CMK (cell line): Measurements from ENCODE around the gene CNN1.

Experiments
- DNase-seq: peaks from one replicate; pipeline ENCODE4 v3.0.0-alpha.2; 2010; ENCODE audit warnings: low read depth

Gene CNN1

DNA sequence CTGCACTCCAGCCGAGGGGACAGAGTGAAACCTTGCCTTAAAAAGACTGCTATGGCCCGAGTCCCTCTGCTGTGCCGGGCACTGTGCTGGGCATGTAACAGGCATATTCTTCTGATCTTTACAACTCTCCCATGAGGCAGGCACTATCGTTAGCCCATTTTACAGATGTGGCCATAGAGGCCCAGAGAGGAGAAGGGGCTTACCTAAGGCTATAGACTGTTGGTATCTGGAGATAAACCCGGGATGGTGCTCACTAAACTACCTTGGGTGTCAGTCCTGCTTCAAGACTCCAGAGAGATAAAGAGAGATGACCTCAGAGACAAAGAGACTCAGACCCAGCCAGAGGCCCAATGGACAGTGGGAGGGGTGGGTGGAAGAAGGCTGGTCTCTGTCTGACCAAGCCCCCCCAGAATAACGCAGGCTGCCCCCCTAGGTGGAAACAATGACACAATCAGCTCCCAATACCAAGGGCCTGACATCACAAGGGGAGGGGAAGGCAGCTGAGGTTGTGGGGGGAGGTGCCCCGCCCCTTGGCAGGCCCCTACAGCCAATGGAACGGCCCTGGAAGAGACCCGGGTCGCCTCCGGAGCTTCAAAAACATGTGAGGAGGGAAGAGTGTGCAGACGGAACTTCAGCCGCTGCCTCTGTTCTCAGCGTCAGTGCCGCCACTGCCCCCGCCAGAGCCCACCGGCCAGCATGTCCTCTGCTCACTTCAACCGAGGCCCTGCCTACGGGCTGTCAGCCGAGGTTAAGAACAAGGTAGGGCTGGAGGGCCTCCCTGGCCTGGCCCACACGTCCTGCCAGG lies at the start of gene CNN1:
Gene CNN1 (plus strand): TSS at position 620 of the 805 bp plus-strand sequence. CDS start 77 bp downstream, at position 697.
- DNase-seq, result no peak

DNA sequence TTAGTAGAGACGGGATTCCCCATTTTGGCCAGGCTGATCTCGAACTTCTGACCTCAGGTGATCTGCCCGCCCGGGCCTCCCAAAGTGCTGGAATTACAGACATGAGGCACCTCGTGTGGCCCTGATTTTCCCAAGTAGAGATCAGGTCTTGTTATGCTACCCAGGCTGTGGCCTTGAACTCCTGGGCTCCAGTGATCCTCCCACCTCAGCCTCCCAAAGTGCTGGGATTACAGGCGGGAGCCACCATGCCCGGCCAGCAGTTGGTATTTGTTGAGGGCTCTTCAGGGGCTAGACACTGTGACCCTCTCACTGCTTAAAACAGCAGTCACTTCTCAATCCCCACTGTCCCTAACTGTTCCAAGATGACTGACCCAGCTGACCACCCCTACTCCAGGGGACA lies 49.3 kb upstream of the CNN1 start:
- DNase-seq, result no peak

DNA sequence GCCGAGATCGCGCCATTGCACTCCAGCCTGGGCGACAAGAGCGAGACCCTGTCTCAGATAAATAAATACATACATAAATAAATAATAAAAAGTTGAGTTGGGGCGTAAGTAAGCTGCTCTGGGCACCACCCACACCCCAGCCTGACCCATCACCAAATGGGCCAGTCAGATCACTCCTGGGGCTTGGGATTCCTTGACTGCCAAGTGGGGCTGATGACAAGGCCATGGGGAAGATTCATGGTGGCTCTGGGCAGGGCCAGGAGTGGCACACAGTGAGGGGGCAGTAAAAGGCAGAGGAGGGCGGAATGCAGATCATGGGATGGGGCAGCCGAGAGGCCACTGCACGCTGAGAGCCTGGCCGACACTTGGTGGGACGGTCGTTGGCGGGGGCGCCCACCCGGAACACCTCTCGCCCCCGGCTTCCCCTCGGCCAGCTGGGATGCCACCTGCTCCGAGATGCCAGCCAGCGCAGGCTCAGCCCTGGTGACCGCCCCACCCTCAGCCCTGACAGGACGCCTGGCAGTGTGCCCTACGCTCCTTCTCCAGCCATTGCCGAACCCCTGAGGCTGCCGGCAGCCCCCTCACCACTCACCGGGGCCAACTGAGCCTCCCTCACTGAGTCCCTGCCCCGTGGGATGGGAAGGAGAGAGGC lies 43.9 kb upstream of the CNN1 start:
- DNase-seq, result no peak

DNA sequence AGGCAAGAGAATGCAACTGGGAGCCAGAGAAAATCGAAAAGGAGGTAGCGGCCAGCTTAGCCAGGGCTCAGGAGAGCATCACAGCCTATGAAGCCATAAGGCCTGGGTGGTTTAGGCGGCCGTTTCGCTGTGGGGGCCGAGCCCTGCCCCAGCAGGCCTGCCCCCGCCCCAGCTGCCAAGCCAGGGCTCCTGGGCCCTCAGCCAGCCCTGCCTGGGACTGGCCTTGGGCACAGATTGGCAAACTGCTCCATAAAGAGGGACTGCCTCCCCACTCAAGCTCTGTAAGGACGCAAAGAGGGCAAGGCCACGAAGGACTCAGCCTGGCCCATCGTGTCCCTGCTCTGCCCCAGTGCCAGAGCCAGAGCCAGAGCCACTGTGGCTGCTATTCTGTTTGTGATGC lies 43.2 kb upstream of the CNN1 start:
- no peak for DNase-seq

DNA sequence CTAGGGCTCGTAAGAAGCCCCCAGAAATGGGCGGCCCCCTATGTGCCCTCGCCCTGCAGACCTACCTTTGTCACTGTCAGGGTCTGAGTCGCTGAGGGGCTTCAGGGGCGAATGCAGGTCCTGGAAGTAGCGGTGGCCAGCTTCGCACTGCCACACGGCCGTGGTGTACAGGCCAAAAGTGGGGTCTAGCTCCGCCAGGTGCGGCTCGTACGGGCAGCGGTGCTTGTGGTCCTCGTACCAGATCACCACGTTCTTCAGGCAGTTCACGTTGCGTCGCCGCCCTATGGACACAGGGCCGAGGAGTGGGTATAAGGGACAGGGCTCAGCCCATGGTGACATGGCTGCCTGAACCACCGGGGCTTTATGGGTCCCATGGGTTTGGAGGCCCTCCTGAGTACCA lies 42.8 kb upstream of the CNN1 start:
- no peak for DNase-seq

DNA sequence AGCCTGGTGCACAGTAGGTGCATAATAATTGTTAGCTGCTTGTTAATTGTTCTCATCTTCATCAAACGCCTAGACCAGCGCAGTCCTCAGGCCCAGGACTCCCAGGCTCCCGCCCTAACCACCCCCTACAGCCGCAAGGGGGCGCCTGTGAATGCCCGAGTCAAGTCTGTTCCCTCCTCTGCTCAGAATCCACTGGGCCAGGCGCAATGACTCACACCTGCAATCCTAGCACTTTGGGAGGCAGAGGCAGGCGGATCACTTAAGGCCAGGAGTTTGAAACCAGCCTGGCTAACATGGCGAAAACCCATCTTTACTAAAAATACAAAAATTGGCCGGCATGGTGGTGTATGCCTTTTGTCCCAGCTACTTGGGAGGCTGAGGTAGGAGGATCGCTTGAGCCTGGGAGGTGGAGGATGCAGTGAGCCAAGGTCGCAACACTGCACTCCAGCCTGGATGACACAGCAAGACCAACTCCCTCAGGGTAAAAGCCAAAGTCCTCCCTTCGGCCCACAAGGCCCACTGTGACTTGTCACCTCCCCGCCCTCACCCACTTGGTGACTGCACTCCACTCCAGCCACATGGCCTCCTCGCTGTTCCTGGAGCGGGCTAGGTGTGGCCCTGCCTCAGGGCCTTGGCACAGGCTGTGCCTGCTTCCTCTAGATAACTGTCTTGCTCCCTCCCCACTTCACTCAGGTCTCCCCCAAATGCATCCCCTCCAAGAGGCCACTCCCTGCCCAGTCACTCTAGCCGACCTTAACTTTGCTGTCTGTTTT lies 42.1 kb upstream of the CNN1 start:
- no peak for DNase-seq

DNA sequence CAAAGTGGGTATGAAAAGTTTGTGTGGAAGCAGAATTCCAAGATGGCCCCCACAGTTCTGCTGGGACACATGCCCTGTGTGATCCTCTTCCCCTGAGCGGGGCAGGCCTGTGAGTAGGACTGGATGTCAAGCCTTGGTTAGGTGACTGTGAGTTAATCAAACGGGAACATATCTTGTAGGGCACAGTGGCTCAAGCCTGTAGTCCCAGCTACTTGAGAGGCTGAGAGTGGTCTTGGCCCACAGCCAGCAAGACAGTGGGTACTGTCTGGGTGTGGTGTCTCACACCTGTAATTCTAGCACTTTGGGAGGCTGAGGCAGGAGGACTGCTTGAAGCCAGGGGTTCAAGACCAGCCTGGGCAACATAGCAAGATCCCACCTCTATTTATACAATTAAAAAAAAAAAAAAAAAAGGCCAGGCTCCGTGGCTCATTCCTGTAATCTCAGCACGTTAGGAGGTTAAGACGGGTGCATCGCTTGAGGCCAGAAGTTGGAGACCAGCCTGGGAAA lies 39.4 kb upstream of the CNN1 start:
- no peak for DNase-seq

DNA sequence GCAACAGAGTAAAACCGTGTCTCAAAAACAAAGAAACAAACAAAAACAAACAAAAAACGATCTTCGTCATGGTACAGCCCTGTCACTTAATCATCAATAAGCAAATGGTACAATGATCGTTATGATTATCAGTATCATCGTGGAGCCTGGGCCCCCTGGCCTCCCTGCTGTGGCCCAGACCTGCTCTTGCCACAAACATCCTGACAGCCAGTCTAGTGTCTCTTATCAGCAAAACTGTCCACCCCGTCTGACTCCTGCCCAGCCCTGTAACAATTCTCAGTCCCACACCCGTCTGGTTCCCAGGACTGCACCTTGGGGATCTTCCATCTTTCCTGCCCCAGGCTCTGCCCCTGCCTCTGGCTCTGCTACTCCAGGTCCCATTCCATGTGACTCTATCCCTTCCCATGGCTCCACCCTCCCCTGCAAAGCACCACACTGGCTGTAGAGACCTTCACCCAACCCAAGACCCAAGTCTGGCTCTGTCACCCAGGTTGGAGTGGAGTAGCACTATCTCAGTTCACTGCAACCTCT lies 38.7 kb upstream of the CNN1 start:
- DNase-seq, result no peak

DNA sequence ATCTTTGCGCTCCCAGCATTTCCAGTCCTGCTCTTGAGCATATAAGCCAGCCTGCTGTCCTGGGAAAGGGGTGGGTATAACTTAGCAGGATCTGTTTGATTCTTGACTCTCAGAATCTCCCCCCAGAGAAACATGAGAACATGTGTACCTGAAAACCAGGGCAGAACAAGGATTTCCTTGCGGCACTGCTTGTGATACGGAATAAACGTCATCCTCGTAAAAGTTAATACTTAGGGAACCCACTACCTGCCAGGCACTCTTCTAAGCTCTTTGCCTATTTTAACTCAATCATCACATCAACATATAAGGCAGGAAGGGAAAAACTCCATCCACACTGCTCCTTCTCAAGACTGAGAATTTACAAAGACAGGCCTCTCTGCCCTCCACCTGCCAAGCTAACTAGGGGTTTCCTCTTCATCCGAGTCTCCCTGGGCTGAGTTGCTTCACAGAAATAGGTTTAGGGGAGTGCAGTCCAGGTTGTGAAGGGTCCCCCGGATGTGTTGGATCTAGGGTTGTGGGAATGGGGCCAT lies 34.1 kb upstream of the CNN1 start:
- DNase-seq, result no peak

DNA sequence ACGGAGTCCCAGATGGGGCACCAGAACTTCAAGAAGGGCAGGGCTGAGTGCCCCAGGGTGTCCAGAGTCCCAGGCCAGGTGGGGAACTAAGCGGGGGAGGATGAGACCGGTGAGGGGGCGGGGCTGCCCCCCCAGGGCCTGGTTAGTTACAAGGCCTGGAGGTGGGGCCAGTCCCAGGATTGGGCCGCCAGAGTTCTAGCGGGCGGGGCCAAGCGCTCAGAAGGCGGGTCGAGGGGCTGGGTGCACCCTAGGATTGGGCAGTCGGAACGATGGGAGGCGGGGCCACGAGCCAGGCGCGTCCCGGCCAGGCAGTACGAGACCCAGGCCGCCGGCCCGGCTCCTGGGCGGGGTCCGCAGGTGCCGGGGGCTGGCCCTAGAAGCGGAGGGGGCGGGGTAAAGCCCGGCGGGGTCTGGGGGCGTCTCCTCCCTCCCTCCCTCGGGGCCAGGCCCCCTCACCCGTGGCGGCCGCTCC lies 33.6 kb upstream of the CNN1 start:
- DNase-seq, result peak; percentile 87

DNA sequence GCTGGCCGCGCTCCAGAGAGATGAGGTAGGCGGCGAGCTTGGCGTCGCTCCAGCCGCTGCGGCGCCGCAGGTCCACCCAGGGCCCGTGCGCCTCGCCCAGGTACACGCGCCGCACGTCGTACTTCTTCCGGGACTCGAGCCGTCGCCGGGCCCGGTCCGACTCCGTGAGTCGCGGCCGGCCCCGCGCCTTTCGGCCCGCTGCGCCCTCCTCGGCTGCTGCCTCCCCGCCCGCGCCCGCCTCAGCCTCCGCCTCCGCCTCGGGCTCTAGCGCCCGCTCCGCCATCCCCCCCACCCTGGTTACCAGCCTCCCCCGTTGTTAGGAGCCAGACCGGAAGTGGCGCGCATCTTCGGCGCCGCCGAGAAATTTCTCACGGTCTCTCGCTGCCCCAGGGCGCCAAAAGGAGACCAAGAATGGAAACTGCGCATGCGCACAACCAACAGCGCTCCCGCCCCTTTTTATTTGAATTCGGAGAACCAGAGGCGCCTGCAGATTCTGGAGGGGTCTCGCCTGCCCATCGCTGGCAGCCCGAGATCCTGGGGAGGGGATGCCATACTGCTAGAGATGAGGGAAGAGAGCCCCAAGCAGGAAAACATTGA lies 33.0 kb upstream of the CNN1 start, which contains the start of gene ZNF653:
Gene ZNF653 (minus strand): TSS at position 336 of the 597 bp plus-strand sequence. CDS start 53 bp downstream, at position 283.
- peak; percentile 77 for DNase-seq

DNA sequence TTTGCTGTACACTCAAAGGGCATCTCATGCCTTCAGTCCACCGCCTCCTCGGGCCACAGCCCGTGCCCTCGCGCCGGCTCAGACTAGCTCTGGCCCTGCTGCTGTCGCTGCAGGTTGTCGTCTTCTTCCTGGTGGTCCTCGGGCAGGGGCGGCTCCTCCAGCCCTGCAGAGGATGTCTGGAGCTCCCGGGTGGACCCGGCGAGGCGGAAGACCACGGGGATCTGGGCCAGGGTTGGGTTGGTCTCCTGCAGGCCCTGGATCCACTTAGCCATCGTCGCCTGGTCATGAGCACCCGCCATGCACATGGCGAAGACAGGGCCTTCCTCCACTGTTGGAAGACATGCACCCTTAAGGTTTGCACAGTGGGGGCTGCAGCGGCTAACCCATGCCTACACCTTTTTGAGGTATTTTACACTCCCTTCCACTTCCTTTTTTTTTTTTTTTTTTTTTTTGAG lies 32.5 kb upstream of the CNN1 start:
- no peak for DNase-seq

DNA sequence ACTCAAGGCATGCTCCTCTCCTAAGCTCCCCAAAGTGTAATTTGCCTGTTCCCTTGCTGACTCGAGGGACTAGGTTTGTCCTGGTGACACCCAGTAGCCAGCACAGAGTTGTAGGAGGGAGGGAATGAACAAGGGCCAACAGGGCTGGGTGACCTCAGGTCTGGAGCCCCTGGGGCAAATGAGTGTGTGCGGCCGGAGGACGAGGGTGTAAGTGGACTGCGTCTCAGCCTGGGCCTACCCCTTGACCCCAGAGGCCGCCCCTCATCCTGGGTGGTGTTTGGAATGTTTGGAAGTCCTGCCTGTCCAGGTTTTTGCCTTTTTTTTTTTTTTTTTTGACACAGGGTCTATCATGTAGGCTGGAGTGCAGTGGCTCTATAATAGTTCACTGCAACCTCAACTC lies 31.7 kb upstream of the CNN1 start:
- DNase-seq, result no peak

DNA sequence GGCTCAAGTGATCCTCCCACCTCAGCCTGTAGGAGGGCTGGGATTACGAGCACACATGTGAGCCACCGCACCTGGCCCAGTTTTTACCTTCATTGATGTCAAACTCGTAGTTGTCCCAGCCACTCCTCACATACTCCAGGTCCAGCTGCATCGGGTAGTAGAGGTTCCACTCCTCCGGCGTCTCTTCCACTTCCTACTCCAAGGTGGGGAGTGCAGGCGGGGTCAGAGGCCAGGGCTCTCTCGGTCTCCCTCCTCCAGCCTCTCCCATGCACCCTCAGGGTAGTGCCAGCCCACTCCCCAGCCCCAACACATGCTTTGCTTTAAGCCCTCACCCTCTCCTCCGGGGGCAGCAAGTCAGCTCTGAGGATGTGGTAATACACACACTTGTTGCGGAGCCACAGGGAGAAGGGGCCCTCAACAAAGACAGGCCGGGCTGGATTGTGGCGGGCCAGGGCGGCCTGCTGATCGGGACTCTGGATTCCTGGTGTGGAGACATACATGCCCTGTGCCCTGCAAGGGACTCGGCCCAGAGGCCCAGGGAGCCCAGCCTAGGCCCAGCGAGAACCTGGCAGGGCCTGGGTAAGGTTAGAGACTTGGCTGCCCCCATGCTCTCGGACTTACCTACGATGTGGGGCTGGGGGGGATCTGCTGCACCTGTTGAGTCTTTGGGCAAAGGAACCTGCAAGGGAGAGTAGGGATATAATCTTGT lies 31.1 kb upstream of the CNN1 start:
- DNase-seq, result no peak

DNA sequence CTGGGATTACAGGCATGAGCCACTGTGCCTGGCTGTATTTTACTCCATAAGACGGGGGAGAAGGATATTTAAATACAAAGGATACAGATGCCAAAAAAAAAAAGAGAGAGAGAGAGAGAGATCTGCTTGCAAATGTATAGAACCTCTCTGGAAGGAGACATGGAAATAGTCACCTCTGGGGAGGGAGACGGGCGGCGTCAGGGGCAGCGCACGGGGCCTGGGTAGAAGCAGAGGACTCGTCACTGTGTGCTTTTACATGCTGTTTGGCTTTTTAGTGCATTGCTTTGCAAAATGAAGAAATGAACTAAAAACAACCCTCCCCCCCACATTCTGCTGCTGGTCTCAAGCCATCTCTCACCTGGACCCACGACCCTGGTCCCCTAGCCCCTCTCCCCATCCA lies 28.2 kb upstream of the CNN1 start:
- no peak for DNase-seq

DNA sequence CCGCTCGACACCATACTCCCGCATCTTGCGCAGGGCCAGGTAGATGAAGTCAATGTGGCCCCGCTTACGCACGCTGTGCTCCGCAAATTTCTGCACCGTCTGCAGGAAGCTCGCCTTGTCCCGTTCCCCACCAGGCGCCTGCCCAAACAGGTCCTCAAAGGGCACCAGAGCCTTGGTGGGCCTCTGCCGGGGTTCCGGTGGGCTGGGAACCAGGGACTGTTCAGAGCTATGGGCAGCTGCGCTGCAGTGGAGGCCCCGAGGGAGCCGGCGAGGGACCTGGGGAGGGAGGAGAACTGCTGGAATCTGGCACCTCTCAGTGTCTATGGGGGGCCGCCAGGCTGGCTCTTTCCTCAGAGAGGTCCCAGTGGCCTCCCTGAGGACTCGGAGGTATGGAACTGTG lies 24.7 kb upstream of the CNN1 start:
- DNase-seq, result no peak

DNA sequence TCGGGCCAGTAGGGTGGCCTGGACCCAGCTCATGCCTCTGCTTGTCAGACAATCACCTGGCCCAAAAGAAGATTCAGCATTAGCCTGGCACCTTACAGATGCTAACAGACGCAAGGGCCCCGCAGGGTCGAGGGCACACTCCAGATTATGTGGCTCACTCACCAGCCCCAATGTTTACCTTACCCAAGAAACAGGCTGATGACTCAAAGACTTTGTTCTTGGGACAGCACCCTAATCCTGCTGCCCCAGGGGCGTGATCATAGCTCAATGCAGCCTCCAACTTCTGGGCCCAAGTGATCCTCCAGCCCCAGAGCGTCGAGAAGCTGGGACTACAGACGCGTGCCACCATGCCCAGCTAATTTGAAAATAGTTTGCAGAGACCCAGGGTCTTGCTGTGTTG lies 19.5 kb upstream of the CNN1 start:
- no peak for DNase-seq

DNA sequence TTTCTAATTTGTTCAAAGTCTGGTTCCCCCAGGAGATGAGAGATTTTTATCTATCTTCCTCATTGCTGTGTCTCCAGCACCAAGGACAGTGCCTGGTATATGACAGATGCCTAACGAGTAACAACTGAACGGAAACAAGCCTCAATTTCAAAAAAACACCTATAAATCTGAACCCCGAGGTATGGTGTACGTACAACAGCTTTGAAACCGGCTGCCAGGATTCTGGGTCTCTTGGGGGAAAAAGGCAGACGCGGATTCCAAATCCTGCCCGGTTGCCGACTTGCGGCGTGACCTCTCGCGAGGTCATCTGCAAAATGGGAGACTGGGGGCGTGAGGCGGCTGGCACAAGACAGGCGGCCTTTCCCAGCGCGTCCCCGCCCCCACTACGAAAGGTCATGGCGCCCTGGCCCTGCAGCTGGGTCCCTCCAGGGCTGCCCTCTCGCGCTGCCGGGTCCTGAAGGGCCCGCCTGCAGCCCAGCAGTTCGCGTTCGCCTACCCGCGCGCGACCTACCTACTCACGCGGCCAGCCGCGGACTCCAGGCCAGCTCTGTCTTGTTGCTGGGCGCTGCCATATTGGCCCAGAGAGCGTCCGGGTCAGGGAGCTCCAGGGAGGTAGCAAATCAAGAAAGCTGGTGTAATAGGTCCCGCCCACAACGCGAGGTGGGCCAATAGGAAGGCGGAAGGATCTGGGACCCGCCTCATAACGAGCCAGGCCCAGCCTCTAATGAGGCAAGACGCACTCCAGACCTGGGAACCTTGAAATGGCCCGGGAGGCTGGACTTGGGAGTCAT lies 9.9 kb upstream of the CNN1 start, which contains the start of gene ECSIT:
Gene ECSIT (minus strand): TSS at position 584 of the 791 bp plus-strand sequence. CDS start 9,964 bp downstream, outside the sequence.
- peak; percentile 95 for DNase-seq

DNA sequence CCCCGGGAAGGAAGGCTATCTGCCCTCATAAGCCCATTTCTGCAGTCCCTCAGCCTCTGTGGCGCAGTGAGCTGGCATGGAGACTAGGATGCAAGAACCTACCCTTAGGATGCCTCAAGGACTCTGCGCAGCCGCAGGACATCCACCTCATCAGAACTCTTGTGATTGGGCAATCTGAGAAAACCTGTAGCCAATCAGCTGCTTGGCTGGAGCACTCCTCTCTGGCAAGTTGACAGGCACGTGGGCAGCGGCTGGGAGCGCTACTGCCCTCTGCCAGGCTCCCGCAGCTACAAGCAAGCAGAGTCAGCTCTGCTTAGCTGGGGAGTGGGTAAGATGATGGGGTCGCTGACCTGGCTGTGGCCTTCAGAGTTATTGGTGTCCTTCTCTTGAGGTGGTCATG lies 8.2 kb upstream of the CNN1 start:
- DNase-seq, result peak; percentile 86

DNA sequence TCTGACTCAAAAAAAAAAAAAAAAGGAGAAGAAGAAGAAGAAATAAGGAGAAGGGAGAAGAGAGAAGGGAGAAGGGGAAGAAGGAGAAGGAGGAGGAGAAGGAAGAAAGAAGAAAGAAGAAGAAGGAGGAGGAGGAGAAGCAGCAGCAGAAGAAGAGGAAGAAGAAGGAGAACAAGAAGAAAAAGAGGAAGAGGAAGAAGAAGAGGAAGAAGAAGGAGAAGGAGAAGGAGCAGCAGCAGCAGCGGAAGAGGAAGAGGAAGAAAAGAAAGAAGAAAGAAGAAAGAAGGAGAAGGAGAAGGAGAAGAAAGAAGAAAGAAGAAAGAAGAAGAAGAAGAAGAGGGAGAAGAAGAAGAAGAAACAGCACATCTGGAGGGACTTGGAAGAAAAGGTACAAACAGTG lies 4.1 kb upstream of the CNN1 start:
- no peak for DNase-seq
